Stimulated activated CD8-positive, alpha-beta memory T cell treated with anti-CD3 and anti-CD28 coated beads, Interleukin-4, amount 100 ng/mL, for 24 hours (primary cell): ENCODE measurements around the gene ABCA12.

ENCODE experiments used
- DNase-seq: peaks from one replicate; pipeline ENCODE4 v3.0.0-alpha.2; 2020; ENCODE audit warnings: low read depth

Gene ABCA12

DNA sequence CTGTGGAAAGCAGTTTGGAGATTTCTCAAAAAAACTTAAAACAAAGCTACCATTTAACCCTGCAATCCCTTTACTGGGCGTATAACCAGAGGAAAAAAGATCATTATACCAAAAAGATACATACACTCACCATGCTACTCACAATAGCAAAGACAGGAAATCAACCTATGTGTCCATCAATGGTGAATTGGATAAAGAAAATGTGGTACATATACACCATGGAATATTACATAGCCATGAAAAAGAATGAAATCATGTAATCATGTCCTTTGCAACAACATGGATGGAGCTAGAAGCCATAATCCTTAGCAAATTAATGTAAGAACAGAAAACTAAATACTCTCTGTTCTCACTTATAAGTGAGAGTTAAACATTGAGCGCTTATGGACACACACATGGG, 18.6 kb downstream of the ABCA12 start:
- DNase-seq, result no peak

DNA sequence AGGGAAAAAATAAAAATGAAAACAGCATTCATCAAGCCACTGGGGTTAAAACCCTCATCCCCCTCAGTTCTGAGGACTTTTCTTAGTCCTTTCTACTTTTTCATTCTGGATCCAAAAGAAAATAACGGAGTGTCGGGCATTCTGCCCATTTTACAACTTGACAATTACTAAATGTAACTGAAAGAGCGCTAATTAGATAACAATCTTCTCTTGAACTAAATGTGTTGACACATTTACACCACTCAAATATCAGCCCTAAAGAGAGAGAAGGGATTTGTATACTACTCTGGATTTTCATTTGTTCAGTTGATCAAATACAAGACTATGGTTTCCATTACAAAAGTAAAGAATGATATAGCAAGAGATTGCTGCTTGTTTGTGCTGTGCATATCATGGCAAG, 27.5 kb downstream of the ABCA12 start:
- no peak for DNase-seq

DNA sequence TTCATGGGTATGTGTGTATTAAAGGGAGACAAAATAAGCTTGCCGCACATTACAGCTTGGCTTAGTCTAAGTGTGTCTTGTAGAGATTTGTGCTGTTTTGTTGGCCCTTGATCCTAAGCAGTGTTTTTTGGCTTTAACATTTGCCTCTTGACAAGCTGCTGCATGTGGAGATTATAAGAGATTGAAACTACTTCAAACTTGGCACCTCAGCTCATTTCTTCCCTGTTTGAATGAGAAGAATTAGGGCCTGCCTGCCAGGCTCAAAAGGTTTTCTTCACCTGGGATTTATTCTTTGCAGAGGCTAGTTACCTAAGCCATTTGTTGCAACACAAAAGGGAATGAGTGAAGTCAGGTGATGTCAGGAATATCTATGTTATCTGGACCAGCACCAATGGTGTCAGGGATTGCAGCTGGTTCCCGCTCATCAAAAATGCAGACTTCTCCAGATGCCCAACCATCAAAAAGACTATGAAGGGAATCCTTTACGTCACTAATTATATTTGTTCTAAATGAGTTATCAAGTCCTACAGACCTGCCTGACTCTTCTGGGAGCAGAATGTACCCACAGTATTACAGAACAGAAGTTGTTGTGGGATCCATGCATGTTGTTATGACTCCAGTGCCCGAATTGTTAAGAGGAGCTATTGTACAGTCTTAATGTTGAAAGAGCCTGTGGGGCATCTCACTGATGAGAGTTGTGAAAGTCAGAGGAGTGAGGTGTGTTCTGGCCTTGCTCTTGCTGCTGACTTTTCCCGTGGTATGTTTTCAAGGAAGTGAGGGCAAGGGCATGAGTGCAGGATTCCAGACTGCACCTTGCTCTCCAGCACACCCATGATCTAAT, 31.0 kb downstream of the ABCA12 start:
- no peak for DNase-seq

- DNase-seq, result no peak
Observed at GRCh38 chr2:215105607-215106354, 32.6 kb downstream of the ABCA12 start.

DNA sequence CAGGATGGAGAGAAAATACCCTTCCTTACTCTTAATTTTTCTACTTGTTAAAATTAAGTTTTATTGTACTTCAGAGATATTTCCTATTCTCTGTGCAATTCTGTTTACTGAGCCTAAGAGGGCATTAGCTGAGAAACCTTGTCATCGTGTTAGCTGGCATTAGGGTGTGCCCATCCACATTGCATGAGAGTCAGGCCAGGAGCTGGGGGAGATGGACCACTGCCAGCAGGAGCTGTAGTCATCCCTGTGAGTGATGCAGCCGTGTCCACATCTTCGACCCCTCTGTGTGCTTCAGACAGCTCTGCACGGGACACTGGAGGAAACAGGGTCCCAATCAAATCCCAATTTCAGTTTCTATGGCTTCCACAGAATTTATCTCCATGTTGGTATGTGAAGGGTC, 34.2 kb downstream of the ABCA12 start:
- DNase-seq, result no peak

- no peak for DNase-seq
Observed at GRCh38 chr2:215098875-215099274, 39.6 kb downstream of the ABCA12 start.

DNA sequence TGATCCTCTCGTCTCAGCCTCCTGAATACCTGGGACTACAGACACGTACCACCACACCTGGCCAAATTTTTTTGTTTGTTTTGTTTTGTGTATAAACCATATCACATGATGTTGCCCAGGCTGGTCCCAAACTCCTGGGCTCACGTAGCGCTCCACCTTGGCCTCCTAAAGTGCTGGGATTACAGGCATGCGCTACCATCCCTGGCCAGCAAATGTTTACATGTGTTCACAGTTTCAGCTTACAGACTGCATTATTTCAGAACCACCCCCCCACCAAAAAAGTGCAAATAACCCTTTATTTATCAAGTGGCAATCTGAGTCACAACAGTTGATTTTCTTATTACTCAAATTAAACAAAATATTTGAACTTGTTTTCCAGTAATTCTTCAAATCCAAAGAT, 54.3 kb downstream of the ABCA12 start:
- DNase-seq, result no peak

DNA sequence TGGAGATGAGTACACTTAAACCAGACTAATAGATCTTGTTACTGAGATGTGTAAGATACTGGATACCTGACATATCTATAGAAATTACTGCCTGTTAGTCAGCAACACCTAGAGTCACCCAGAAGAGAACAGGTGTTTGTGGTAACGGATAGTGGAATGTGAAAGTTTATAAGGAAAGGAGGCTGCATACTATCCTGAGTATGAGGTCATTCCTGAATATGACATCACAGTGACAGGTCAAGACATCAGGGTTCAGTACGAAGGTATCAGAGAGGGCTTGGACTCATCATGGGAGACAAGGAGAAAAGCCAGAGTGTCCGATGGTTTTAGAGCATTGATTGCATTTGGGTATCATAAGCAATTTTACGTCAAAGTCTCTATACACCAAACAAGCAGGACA, 55.3 kb downstream of the ABCA12 start:
- no peak for DNase-seq

DNA sequence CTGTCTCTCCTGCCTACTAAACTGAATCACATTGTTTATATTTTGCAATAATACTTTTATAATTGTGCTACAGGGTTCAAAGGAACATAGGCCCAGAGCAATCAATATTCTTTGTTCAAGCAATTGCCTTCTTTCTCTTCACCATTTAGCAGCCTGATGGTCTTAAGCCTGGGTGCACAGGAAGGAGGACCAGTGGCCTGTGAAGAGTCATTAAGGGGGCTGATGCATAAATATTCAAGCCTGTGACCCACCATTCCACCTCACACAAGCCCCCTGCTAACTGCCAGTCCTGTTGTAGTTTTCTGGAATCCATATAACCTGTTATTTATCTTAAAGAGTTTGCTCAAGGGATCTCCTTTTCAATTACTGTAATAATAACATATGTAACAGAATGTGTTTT, 56.0 kb downstream of the ABCA12 start:
- DNase-seq, result no peak

GRCh38 chr2:215080545-215080944, 57.9 kb downstream of the ABCA12 start:
- no peak for DNase-seq

DNA sequence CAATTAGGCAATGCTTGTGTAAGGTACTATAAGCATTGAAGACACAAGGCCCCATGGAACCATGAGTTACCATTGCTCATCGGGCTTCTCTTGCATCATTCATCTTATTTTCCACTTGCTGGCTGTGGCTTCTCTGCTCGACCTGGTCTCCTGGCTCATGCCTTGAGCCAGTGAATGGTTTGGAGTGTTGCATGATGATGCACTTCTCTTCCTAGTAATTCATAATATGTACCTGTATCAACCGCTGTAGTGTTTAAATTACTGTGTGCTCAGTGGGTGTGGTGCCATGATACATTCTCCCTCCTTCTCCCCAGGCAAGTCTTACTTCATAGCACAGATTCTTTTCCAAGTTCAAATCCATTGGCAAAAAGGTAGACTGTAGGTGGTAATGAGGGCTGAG, 66.8 kb downstream of the ABCA12 start:
- DNase-seq, result no peak

DNA sequence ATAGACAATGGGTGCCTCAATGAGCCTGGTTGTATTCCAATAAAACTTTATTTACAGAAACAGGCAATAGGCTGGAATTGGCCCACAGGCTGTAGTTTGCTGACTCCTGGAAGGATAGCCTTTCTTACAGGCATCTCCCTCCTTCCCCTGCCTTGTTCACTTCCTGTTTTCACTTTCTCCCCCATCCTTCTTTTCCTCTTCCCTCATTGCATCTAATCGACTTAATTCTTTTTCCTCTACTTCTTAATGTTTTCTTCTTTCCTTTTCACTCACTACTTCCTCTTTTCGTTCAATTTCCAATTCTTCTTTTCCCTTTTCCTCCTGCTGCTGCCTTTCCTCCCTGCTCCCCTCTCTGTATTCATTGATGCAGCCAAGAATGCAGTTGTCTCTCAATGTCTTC, 70.0 kb downstream of the ABCA12 start:
- DNase-seq, result no peak

DNA sequence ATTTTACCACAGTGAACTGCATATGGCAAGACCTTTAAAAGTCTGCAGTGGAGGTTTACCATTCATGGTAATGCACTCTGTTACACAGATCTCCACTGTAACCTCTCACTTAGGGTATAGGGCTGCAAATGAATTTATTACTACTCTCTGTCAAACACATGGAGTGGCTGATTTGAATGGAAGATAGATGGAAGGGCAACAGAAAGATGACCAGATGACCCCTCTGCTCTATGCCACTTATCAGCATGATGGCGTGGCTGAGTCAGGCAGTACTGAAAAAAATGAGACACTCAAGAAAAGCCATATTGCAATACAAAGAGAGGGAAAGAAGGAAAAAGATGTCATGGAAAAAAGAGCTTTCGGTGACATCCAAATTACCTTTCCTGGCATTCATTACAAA, 72.3 kb downstream of the ABCA12 start:
- DNase-seq, result no peak

- DNase-seq, result no peak
Observed at GRCh38 chr2:215063526-215063925, 74.9 kb downstream of the ABCA12 start.

GRCh38 chr2:215060861-215061536, 77.4 kb downstream of the ABCA12 start:
- DNase-seq, result no peak

- no peak for DNase-seq
Observed at GRCh38 chr2:215059724-215060123, 78.7 kb downstream of the ABCA12 start.

DNA sequence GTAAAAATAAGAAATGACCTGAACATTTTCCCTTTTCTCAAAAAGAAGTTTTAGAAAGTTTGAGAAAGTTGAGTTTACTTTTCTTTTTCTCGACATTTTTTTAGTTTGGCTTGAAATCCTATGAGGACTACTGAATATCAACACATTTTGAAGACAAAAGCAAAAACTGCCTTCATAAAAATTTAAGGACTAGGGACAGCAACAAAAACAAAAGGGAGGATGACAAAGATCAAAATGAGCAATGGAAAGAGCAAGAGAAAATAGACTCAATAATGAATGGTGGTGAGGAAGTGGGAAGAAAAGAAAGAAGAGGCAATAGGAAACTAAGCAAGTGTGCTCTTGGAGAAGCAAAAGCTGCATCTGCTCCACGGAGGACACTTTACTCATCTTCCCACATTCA, 82.5 kb downstream of the ABCA12 start:
- no peak for DNase-seq

- DNase-seq, result no peak
Observed at GRCh38 chr2:215052810-215053209, 85.6 kb downstream of the ABCA12 start.

- DNase-seq, result no peak
Observed at GRCh38 chr2:215052404-215052803, 86.0 kb downstream of the ABCA12 start.

DNA sequence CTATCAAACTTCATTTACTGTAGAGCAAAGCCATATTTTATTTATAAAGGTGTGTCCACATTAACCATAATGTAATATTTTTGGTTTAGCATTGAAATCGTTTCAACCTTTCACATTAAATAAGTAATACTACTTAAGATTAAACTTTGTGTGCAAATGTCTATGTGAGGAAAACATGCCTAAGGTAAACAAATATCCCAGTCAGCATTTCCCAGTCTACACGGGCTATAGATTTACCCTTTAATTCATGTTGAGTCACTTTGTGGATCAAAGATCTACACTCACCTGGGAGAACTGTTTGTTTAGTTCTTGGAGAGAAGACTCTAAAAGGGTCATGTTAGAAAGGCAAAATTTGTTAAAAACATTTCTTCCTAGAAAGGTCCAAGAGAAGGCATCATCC, 89.1 kb downstream of the ABCA12 start:
- no peak for DNase-seq

DNA sequence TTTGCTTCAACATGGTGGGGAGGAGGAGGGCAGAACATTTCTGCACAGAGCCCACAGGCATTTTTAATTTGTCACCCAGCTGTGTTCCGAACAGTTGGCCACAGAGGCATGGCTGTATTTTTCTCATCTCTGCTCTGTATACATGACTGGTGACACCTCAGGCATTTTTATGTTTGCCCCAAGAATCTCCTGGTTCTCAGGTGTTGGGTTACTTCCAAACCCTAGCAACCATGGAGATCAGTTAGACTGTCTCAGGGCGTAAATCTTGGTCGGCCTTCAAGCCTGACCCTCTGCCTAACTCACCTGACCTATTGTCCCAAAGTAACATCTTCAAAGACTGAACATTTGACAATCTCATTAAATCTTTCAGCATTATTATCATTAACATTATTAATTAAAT, 100.0 kb downstream of the ABCA12 start:
- no peak for DNase-seq

- DNase-seq, result no peak
Observed at GRCh38 chr2:215036314-215036713, 102.1 kb downstream of the ABCA12 start.

DNA sequence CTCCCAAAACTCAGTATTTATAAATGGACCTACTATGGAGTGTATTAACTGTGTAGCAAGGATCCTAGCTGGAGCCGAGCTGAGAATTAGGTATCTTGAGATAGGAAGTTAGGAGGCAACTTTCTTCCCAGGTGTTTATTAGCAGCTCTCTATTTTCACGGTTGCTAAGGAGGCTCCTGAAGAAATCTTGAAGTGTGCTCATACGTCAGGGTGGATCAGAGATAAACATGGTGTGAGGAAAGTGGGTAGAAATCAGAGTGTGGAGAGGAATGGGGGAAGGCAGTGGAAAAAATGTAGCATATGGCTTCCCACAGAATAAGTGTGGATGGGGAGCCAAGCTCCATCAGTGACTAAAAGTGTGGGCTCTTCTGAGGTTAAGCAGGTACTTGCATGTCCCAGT, 104.3 kb downstream of the ABCA12 start:
- DNase-seq, result no peak
